Measurements from ENCODE around the gene OR2A7.
"Not testable (repeated sequence)": the region's sequence is repeated elsewhere in the genome, so short reads cannot be mapped to it uniquely, and the experiment has no call there.

Gene OR2A7

GRCh38 chr7:144252307-144252706, 12.3 kb downstream of the OR2A7 start:
- DNase-seq: not testable (repeated sequence)

GRCh38 chr7:144247674-144248330, 16.8 kb downstream of the OR2A7 start:
- DNase-seq: not testable (repeated sequence)

GRCh38 chr7:144246967-144247366, 17.6 kb downstream of the OR2A7 start:
- DNase-seq: not testable (repeated sequence)

- not testable (repeated sequence) for DNase-seq
Observed at GRCh38 chr7:144245372-144245771, 19.2 kb downstream of the OR2A7 start.

- not testable (repeated sequence) for DNase-seq
Observed at GRCh38 chr7:144239365-144239764, 25.2 kb downstream of the OR2A7 start, which contains the start of gene OR2A42. TSS of gene OR2A42 (minus strand) at chr7:144239605. CDS start at chr7:144232843, 6,762 bp downstream.

- not testable (repeated sequence) for DNase-seq
Observed at GRCh38 chr7:144238530-144239082, 26.0 kb downstream of the OR2A7 start.

GRCh38 chr7:144233039-144233438, 31.6 kb downstream of the OR2A7 start:
- not testable (repeated sequence) for DNase-seq

- not testable (repeated sequence) for DNase-seq
Observed at GRCh38 chr7:144231027-144231426, 33.6 kb downstream of the OR2A7 start.

- not testable (repeated sequence) for DNase-seq
Observed at GRCh38 chr7:144228810-144229209, 35.8 kb downstream of the OR2A7 start.

GRCh38 chr7:144226866-144227265, 37.7 kb downstream of the OR2A7 start:
- not testable (repeated sequence) for DNase-seq

GRCh38 chr7:144223675-144224074, 40.9 kb downstream of the OR2A7 start:
- DNase-seq: not testable (repeated sequence)

GRCh38 chr7:144220531-144220930, 44.1 kb downstream of the OR2A7 start:
- DNase-seq: not testable (repeated sequence)

- not testable (repeated sequence) for DNase-seq
Observed at GRCh38 chr7:144219149-144219548, 45.4 kb downstream of the OR2A7 start.

- DNase-seq: not testable (repeated sequence)
Observed at GRCh38 chr7:144218581-144218980, 46.0 kb downstream of the OR2A7 start.

- DNase-seq: not testable (repeated sequence)
Observed at GRCh38 chr7:144217200-144217599, 47.4 kb downstream of the OR2A7 start.
